Activated T-cell treated with anti-CD3 and anti-CD28 coated beads, Interleukin-2, amount 50 U/mL, for 4 hours (primary cell): Measurements from ENCODE around the gene STRBP. TPM values are rescaled to one million over a fixed set of nuclear protein-coding genes. Genes with fewer than 3 reads are reported as not detected.

Source experiments
- ATAC-seq, 2 donors: fragments of 200-7000 bp; cut with Tn5 transposase; one replicate each; pipeline ENCODE4 v1.10.0; 2021
- DNase-seq: peaks from one replicate; pipeline ENCODE4 v3.0.0-alpha.2; 2020
- H3K27me3 Mint-ChIP-seq: one replicate; pipeline ENCODE4 v1.8.0; 2021; ENCODE audit warnings: low read depth, mixed read lengths
- H3K36me3 Mint-ChIP-seq: one replicate; pipeline ENCODE4 v1.8.0; 2022; ENCODE audit warnings: mixed read lengths; ENCODE audit not compliant: insufficient read depth
- H3K4me1 Mint-ChIP-seq: one replicate; pipeline ENCODE4 v1.8.0; 2021; ENCODE audit warnings: low read depth, mixed read lengths
- H3K4me3 Mint-ChIP-seq: one replicate; pipeline ENCODE4 v1.8.0; 2021; ENCODE audit warnings: mild to moderate bottlenecking, moderate library complexity, mixed read lengths
- H3K9me3 Mint-ChIP-seq: one replicate; pipeline ENCODE4 v1.8.0; 2021; ENCODE audit warnings: mixed read lengths
- total RNA-seq, 3 donors: library from RNA; stranded (reverse); gene quantifications; one replicate each; pipeline ENCODE4 v1.2.1, GENCODE V29; 2021

Gene STRBP
- total RNA-seq, 3 donors from 2014 or later = 26.7 to 36.7 (median 35.1) TPM

DNA sequence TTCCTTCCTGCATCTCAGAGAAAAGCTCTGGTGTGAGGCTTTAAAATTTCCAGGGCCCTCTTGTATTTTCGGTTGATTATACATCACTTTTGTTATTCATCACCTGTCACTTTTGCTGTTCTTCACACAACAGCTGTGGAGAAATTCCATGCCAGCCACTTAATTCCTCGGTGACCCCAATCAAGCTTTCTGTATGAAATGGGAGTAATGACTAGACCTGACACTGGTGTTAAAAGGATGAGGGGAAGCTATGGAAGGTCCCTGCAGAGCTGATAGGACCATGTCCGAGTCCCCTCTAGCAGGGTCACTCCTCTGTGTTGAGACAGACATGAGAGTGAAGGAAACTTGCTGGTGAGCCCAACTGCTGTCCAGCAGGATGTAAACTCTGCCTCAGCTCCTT, 175.2 kb downstream of the STRBP start:
- H3K36me3 Mint-ChIP-seq = peaks cover 49% of the 10 kb centered on the region
- H3K4me3 Mint-ChIP-seq = no peak overlapping the region
- no peak for ATAC-seq
- H3K4me1 Mint-ChIP-seq = no peaks in the 10 kb centered on the region
- no peaks in the 10 kb centered on the region for H3K27me3 Mint-ChIP-seq
- no peak for DNase-seq
- H3K9me3 Mint-ChIP-seq = no peaks in the 10 kb centered on the region

DNA sequence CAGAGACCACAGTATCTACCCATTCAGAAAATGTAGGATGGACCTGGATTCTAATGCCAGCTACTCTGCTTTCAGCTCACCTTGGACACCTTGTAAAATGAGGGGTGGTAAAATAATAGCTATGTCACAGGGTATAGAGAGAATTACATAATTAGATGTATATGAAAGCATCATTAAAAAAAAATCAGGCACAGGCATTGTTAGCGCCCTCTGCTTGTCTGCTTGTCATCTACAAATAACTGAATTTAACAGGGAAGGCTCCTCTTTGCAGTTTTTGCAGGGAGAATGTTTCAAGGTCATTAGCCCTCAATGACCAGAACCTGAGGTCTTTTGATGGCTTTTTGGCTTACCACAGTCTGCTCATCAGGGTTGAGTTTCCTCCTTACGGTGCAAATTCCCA, 176.9 kb downstream of the STRBP start:
- H3K4me3 Mint-ChIP-seq = no peak overlapping the region
- peaks cover 42% of the 10 kb centered on the region for H3K36me3 Mint-ChIP-seq
- no peaks in the 10 kb centered on the region for H3K27me3 Mint-ChIP-seq
- no peak for DNase-seq
- no peaks in the 10 kb centered on the region for H3K9me3 Mint-ChIP-seq
- no peaks in the 10 kb centered on the region for H3K4me1 Mint-ChIP-seq
- no peak for ATAC-seq

DNA sequence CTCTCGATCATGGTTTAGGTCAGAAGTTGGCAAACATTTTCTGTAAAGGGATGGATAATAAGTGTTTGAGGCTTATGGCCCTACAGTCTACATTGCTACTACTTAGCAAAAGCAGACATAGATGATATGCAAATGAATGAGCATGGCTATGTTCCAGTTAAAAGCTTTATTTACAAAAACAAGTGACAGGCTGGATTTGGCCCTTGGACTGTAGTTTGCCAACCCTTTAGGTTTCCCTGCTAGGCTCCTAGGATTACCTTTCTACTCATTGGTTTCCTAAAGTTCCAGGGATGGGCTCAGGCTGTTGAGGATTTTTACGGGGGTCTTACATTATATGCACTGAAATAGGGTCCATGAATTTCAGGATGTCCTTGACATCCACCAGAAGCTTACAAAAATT, 177.4 kb downstream of the STRBP start:
- ATAC-seq = no peak

DNA sequence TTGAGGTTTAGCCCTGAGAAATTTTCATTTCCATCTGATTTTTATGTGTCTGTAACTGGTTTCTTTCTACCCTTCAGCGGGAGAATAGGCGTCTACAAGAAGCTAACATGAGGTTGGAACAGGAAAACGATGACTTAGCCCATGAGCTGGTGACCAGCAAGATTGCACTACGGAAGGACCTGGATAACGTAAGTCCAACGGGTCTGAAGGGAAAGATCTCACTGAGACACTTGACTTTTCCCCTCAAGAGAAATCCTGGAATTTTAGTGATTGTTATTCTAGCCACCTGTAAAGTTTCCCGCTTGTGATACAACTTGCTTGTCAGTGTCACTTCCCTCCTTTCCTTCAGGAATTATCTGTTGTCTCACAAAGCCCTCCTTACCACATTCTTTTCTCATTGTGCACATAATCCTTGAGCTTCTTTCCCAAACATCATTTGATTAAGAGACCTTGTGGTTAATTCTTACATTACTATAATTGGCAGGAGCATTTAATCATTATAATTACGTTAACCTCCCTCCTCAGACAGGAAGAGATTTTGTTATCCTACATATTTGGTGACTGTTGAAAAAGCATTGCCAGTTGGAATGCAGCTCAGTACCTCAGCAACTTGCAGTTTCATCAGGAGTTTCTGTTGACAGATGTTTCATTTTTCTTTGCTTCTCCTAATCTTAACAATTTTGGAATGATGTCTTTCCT, 178.0 kb downstream of the STRBP start:
- H3K4me3 Mint-ChIP-seq = no peak overlapping the region
- H3K9me3 Mint-ChIP-seq = no peaks in the 10 kb centered on the region
- DNase-seq (no peak), ATAC-seq (no peak)
- no peaks in the 10 kb centered on the region for H3K27me3 Mint-ChIP-seq
- H3K36me3 Mint-ChIP-seq = peaks cover 45% of the 10 kb centered on the region
- no peaks in the 10 kb centered on the region for H3K4me1 Mint-ChIP-seq

More for the DNA sequence above, 177.4 kb downstream of the STRBP start:
- H3K4me1 Mint-ChIP-seq = no peaks in the 10 kb centered on the region
- peaks cover 43% of the 10 kb centered on the region for H3K36me3 Mint-ChIP-seq
- H3K4me3 Mint-ChIP-seq = no peak overlapping the region
- no peak for DNase-seq
- no peaks in the 10 kb centered on the region for H3K9me3 Mint-ChIP-seq
- H3K27me3 Mint-ChIP-seq = no peaks in the 10 kb centered on the region

DNA sequence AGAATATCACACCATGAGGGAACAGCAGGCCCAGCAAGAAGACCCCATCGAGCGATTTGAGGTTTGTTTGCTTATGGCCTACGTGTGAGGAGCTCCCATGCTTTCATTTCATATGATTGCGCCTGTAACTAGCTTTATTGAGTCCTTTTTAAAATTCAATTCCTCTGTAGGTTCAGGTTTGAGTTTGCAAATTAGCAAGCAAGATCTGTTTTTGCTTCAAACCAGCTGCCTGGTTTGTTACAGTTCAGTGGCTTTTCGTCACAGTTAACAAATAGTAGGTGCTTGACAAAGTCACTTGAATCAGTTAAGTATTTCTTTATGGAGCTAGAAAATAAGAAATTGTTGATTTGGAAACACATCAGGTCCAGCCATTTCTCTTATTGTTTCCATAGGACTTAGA, 178.6 kb downstream of the STRBP start:
- no peak overlapping the region for H3K4me3 Mint-ChIP-seq
- peaks cover 47% of the 10 kb centered on the region for H3K36me3 Mint-ChIP-seq
- DNase-seq = no peak
- H3K27me3 Mint-ChIP-seq = no peaks in the 10 kb centered on the region
- no peaks in the 10 kb centered on the region for H3K9me3 Mint-ChIP-seq
- no peaks in the 10 kb centered on the region for H3K4me1 Mint-ChIP-seq
- no peak for ATAC-seq

DNA sequence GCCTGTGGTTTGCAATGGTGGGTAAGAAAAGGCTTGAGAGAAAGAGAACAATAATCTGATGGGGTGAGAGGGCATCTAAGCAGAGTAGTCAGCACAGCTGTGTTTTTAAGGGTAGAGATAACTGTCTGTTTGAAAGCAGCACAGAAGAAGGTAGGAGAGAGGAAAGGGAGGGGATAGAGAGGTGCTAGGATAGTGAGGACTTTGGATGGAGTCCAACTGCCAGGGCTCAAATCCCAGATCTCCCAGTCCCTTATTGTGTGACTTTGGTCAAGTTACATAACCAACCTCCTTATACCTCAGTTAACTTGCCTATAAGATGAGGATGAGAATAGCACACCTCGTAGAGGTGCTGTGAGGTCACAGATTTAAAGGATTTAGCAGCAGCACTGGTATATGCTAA, 179.3 kb downstream of the STRBP start:
- peaks cover 52% of the 10 kb centered on the region for H3K36me3 Mint-ChIP-seq
- H3K27me3 Mint-ChIP-seq = no peaks in the 10 kb centered on the region
- no peaks in the 10 kb centered on the region for H3K4me1 Mint-ChIP-seq
- ATAC-seq (no peak), DNase-seq (no peak)
- no peak overlapping the region for H3K4me3 Mint-ChIP-seq
- H3K9me3 Mint-ChIP-seq = no peaks in the 10 kb centered on the region

DNA sequence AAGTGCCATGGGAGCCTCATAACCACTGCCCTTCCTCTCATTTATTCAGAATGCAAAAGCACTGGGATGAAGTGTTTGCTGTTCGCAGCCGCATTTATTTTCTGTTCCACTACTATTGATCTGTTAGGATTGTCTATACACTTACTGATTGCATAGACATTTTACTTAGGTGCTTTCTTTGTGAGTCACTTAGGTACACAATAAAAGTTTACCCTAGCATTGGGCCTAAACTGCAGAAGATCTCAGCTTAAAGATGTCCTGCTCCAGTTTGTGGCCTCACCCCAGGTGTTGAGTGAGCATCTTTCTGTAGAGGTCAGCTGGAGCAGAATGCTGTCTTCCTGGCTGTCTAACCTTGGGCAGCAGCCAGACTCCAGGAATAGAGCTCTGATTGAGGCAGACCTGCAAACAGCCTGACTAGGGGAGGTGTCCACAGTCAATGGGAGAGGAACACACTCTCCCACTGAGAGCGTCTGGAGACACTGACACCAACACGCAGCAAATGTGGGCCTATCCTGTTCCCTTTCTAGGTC, 181.0 kb downstream of the STRBP start:
- H3K4me3 Mint-ChIP-seq = no peak overlapping the region
- H3K36me3 Mint-ChIP-seq = peaks cover 46% of the 10 kb centered on the region
- no peaks in the 10 kb centered on the region for H3K9me3 Mint-ChIP-seq
- no peaks in the 10 kb centered on the region for H3K27me3 Mint-ChIP-seq
- H3K4me1 Mint-ChIP-seq = no peaks in the 10 kb centered on the region
- DNase-seq = no peak
- no peak for ATAC-seq

DNA sequence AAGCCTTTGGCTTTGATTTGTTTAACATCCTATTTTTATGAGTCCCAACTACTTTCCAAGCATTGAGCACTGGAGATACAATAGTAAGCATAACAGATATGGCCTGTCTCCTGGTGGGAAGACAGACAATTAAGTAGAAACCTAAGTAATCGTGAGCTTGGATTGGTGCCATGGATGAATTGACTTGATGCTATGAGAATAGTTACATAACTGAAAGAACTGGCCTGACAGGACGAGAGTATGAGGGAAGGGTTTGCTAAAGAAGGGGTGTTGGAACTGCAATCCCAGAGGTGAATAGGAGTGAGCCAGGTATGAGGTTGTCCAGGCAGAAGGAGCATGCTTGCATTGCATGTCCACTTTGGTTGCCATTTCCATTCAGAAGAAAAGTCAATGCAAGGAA, 182.5 kb downstream of the STRBP start:
- no peak overlapping the region for H3K4me3 Mint-ChIP-seq
- DNase-seq = no peak
- no peaks in the 10 kb centered on the region for H3K9me3 Mint-ChIP-seq
- ATAC-seq = no peak
- H3K4me1 Mint-ChIP-seq = no peaks in the 10 kb centered on the region
- no peaks in the 10 kb centered on the region for H3K27me3 Mint-ChIP-seq
- H3K36me3 Mint-ChIP-seq = peaks cover 50% of the 10 kb centered on the region

DNA sequence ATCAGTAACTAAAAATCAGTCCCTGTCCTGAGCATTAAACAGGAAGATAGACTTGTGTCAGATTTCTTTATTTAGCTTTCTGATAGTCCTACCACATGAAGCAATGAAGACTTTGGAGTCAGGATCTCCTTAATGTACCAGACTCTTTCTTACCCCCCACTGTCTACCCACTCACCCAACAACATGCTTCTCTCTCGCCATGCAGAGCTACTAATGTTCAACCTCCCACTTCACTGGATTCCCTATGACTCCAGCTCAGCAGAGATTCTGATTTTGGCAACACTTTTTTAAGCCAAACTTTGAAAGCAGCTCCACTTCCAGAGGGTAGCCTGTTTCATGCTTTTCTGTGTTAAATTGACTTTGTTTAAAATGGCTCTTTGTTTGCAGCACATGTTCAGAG, 184.1 kb downstream of the STRBP start:
- H3K4me3 Mint-ChIP-seq = no peak overlapping the region
- H3K27me3 Mint-ChIP-seq = no peaks in the 10 kb centered on the region
- ATAC-seq (no peak), DNase-seq (no peak)
- no peaks in the 10 kb centered on the region for H3K9me3 Mint-ChIP-seq
- H3K36me3 Mint-ChIP-seq = peaks cover 46% of the 10 kb centered on the region
- H3K4me1 Mint-ChIP-seq = no peaks in the 10 kb centered on the region

DNA sequence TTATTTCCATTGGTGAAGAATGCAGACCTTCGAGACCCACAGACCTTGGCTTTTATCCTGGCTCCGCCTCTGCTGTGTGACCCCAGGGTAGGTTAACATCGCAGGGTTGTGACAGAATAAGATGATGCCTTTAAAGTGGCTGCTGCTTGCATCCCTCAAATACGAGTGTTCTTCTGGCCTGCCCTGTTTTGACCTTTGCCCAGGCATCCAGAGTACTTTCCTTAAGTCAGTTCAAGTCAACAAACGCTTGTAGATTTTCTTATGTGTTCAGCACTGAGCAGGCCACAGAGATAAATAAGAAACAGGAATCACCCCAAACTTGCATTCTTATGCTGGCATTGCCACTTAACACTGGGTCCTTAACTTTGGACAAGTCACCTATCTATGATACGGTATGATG, 184.7 kb downstream of the STRBP start:
- Mint-ChIP-seq H3K4me1 (no peaks in the 10 kb centered on the region), H3K9me3 (no peaks in the 10 kb centered on the region), H3K27me3 (no peaks in the 10 kb centered on the region), H3K36me3 (peaks cover 45% of the 10 kb centered on the region), H3K4me3 (no peak overlapping the region)
- no peak for ATAC-seq
- DNase-seq = no peak

DNA sequence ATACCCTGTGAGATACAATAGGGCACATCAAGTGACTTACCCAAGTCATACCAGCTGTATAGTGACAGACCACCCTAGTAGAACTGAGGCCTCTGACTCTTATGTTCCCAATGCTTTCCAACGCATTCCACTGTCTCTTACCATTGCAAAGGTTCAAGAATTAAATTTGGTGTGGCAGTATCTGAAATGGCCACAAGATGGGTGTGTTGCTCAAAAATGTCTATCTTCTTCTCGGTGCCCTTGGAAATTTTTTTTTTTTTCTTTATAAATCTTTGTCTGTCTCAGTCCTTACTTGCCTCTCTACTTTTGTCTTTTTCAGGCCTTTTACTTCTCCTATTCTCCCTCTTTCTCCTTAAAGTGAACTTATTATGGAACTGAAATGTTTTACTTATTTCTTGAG, 186.6 kb downstream of the STRBP start:
- Mint-ChIP-seq H3K4me1 (no peaks in the 10 kb centered on the region), H3K4me3 (no peak overlapping the region), H3K27me3 (no peaks in the 10 kb centered on the region), H3K9me3 (no peaks in the 10 kb centered on the region), H3K36me3 (peaks cover 45% of the 10 kb centered on the region)
- ATAC-seq (peak in 1 of 2 donors; percentile 35), DNase-seq (no peak)

DNA sequence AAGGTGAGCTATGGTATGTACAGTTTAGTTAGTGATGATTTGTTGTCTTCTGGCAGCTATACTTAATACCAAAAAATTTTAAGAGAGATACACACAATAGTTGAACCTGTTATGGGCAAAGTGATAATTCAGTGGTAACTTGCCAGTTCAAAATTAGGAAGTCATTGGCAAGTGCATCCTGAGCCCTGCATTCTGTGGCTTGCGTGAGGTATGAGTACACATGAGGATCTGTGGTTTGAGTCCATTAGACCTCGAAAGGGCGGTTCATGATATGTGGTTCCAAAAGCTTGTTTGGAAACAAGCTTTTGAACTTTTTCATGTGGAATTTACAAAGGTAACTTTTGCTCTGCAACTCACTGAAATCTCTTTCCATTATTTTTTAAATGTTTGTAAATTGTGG, 187.9 kb downstream of the STRBP start:
- no peaks in the 10 kb centered on the region for H3K9me3 Mint-ChIP-seq
- H3K27me3 Mint-ChIP-seq = no peaks in the 10 kb centered on the region
- no peak overlapping the region for H3K4me3 Mint-ChIP-seq

DNA sequence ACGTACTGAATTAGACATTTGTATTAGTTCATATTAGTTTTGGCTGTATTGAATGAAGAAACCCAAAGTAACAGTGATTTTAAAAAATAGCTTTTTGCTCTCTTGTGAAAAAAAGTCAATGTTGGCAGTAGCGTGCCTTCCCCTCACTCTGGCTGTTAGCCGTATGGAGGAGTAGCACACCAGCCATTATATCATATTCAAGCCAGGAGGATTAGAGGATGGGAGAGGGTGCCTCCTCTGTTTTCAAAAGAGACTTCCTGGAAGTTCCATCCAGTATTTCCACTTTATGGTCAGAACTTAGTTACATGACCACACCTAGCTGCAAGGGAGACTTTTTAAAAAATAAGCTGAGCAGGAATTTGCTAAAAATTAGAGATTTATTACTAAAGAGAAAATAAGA, 193.8 kb downstream of the STRBP start:
- no peaks in the 10 kb centered on the region for H3K4me1 Mint-ChIP-seq
- no peaks in the 10 kb centered on the region for H3K27me3 Mint-ChIP-seq
- no peak overlapping the region for H3K4me3 Mint-ChIP-seq
- ATAC-seq (no peak), DNase-seq (no peak)
- H3K9me3 Mint-ChIP-seq = no peaks in the 10 kb centered on the region
- H3K36me3 Mint-ChIP-seq = peaks cover 30% of the 10 kb centered on the region

More for the DNA sequence above, 187.9 kb downstream of the STRBP start:
- ATAC-seq (no peak), DNase-seq (no peak)
- H3K36me3 Mint-ChIP-seq = peaks cover 44% of the 10 kb centered on the region
- no peaks in the 10 kb centered on the region for H3K4me1 Mint-ChIP-seq

DNA sequence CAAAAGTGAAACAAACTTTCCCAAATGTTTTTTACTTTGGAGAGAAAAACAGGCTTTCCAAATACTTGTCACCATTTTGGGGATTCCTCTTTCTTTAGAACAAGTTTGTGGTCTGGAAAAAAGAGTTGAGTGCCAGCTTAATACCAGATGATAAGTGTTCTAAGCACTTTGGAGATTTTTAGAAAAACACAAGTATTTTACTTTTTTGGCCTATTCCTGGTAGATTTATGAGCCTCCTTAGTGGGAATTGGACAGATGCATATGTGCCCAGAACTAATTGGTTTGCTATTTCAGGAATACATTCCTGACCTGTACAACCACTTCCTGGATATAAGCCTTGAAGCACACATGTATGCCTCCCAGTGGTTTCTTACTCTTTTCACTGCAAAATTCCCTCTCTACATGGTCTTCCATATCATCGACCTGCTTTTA, 194.4 kb downstream of the STRBP start:
- Mint-ChIP-seq H3K27me3 (no peaks in the 10 kb centered on the region), H3K4me1 (no peaks in the 10 kb centered on the region), H3K36me3 (peaks cover 27% of the 10 kb centered on the region), H3K9me3 (no peaks in the 10 kb centered on the region), H3K4me3 (no peak overlapping the region)
- ATAC-seq (no peak), DNase-seq (no peak)

DNA sequence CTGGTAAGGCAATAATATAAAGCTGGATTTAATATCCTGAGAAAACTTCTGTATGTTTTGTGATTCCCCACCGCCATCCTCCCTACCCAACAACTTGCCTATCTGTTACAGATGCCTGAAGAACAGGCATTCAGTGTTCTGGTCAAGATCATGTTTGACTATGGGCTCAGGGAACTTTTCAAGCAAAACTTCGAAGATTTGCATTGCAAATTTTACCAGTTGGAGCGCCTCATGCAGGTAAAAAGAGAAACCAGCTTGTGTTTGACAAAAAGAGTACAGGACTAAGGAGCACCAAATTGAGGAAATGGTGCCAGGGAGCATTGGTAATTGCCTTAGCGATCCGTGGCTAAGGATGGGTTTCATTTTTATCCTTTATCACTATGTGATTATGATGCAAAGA, 194.9 kb downstream of the STRBP start:
- Mint-ChIP-seq H3K36me3 (peaks cover 28% of the 10 kb centered on the region), H3K9me3 (no peaks in the 10 kb centered on the region), H3K4me3 (no peak overlapping the region), H3K27me3 (no peaks in the 10 kb centered on the region), H3K4me1 (no peaks in the 10 kb centered on the region)
- ATAC-seq = no peak
- no peak for DNase-seq
